GM21423 (cell line): ENCODE data around the gene CALCOCO2.
A peak's percentile ranks its signal among the peaks of the same experiment; 100 is the strongest.
"Not testable (repeated sequence)": the region's sequence is repeated elsewhere in the genome, so short reads cannot be mapped to it uniquely, and the experiment has no call there.

ENCODE experiments used
- ATAC-seq: cut with Tn5 transposase; IDR thresholded peaks from one replicate; pipeline ENCODE4 v1.9.1; 2021; ENCODE audit warnings: mild to moderate bottlenecking, moderate library complexity; ENCODE audit not compliant: unreplicated experiment

Gene CALCOCO2

DNA sequence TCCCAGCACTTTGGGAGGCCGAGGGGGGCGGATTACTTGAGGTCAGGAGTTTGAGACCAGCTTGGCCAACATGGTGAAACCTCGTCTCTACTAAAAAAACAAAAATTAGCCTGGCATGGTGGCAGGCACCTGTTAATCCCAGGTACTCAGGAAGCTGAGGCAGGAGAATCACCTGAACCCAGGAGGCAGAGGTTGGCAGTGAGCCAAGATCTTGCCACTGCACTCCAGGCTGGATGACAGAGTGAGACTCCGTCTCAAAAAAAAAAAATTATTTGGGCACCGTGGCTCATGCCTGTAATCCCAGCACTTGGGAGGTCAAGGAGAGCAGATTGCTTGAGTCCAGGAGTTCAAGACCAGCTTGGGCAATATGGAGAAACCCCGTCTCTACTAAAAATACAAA is 9.9 kb upstream of the CALCOCO2 start:
- not testable (repeated sequence) for ATAC-seq

DNA sequence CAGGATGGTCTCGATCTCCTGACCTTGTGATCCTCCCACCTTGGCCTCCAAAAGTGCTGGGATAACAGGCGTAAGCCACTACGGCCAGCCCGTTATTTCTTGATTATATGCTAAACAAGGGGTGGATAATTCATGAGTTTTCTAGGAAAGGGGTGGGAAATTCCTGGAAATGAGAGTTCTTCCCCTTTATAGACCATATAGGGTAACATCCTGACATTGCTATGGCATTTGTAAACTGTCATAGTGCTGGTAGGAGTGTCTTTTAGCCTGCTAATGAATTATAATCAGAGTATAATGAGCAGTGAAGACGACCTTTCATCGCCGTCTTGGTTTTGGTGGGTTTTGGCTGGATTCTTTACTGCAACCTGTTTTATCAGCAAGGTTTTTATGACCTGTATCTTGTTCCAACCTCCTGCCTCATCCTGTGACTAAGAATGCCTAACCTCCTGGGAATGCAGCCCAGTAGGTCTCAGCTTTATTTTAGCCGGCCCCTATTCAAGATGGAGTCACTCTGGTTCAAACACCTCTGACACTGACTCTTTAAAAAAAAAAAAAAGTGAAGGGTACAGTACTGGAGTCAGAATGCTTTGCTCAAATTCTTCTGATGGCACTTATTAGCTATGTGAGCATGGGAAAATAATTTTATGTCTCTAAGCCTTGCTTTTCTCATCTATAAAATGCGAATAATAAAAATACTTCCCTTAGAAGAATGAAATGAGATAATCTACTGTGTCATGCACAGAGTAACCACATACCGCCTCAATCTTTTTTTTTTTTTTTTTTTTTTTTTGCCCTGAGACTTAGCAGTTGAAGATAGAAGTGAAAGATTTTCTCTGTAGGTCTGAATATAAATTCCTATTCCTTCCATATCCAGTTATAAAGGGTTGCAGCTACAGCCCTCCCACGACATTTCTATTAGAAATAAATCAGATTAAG is 5.1 kb upstream of the CALCOCO2 start:
- ATAC-seq: no peak

DNA sequence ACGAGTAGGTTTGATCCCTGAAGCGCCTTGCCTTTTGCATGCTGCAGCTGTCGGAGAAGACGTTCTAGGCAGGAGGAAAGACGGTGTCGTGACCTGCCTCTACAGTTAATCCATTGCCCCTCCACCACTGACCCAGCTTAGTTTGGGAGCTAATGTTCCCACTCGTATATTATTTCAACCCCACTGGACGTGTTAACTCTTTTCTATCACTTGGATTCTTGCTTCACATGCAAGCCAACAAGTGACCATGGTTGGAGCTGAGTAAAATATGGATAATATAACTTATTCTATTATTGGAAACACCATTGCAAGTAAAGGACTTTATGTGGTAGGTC is 681 bp downstream of the CALCOCO2 start:
- no peak for ATAC-seq

DNA sequence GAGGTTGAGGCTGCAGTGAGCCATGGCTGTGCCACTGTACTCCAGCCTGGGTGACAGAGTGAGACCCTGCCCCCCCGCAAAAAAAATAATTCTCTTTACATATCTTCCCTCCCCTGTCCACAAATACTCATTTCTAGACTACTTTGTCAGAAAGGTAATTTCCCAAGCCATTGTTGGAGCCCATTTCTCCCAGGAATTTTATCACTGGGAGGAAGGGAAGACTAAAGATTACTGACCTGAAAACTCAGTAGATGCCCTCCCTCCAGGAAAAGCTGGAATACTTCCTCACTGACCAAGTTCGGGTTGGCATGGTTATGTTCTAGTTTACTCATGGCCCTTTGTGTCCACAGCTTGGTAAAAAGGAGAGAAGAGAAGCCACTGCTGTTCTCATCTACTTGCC is 4.1 kb downstream of the CALCOCO2 start:
- no peak for ATAC-seq

DNA sequence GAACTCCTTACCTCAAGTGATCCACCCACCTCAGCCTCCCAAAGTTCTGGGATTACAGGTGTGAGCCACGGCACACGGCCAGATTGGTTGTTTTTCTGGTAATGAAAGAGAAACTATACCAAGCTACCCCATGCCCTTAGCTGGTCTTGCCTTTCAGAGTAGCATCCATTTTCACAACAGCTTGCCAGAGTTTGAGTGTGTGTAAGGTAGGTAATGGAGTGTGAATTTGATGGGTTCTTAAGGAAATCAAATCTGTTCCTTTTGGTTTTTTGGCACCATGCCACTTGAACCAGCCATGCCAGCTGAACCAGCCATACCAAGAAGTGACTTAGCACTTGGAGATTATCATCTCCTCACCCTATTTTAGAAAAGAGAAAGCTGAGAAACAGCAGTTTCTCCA is 5.1 kb downstream of the CALCOCO2 start:
- ATAC-seq: no peak

DNA sequence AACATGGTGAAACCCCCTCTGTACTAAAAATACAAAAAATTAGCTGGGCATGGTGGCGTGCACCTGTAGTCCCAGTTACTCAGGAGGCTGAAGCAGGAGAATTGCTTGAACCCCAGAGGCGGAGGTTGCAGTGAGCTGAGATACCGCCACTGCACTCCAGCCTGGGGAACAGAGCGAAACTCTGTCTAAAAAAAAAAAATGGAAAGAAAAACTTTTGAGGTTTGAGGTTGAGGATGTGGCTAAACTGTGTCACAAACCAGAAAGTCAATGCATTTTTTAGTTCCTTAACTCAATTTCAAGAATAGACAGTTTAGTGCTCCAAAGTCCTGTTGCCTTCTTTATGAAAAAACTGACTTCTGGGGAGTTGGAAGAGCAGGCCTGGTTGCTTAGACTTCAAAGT is 6.6 kb downstream of the CALCOCO2 start:
- peak; percentile 29 for ATAC-seq

DNA sequence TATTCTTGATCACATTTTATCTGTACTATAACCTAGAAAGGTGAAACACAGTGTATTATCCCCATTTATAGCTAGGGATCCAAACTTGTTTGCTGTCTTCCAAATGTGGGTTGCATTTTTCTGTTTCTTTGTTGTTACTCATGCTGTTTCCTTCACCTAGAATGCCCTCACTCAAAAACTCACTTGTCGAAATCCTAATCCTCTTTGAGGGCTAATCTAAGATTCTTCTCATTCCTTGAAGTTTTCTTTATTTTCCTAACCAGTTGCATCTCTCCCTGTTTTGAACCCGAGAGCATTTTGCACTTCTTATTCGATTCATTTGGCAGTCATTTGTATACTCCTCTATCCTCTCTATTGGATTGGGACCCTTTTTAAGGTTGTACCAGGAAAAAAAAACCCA is 9.6 kb downstream of the CALCOCO2 start:
- ATAC-seq: no peak

DNA sequence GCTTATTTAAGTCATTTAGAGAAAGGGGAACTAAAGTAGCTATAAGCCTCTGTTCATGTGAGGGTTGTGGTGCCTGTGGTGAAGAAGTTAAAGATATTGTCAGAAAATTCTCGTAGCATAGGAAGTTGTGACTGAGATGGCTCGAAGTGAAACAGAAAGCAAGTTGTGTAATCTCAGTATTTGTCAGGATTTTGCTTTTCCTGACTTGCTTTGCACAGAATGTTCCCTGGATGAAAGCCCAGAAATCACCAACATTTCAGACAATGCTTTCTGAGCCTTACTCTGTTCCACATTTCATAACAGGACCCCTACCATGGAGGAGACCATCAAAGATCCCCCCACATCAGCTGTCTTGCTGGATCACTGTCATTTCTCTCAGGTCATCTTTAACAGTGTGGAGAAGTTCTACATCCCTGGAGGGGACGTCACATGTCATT is 10.6 kb downstream of the CALCOCO2 start:
- ATAC-seq: peak; percentile 74

DNA sequence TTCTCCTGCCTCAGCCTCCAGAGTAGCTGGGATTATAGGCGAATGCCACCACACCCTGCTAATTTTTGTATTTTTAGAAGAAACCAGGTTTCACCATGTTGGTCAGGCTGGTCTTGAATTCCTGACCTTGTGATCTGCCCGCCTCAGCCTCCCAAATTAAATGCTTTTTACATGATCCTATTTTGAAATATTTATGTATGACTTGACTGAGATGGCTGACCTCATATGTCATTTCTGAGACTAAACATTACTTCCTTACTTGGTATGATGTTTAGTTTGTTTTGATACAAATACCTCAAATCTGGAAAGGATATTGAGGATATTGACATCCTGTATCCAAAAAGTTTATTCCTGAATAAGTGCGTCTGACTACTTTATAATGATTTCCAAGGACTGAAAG is 11.9 kb downstream of the CALCOCO2 start:
- ATAC-seq: no peak

DNA sequence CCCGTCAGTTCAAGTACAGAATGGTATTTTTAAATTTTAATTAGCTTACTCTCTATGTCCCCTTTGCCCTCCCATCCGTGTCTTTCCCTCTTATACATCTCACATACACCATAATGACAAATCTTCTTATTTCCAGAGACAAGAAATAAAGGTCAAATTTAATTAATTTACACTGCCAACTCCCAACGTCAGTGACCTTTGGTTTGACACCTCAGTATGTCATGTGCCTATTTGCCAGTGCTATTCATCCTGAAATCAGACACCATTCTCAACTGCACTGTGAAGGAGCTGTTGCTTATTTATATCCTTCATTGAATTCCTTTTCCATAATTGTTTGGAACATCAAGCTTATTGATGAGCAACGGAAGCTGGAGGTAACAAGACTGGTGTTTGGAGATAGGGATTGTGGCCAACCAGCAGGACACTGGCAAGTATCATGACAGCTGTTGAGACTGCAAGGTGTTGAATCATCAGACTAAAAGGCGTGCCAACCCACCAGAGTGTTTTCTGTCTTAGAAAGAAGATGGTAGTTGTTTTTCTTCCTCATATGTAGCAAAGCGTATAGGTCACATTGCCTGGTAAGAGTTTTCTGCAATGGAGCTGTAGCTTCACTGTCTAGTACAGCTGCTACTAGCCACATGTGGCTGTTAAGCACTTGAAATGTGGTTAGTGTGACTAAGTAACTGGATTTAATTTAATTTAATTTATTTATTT is 12.5 kb downstream of the CALCOCO2 start:
- no peak for ATAC-seq

DNA sequence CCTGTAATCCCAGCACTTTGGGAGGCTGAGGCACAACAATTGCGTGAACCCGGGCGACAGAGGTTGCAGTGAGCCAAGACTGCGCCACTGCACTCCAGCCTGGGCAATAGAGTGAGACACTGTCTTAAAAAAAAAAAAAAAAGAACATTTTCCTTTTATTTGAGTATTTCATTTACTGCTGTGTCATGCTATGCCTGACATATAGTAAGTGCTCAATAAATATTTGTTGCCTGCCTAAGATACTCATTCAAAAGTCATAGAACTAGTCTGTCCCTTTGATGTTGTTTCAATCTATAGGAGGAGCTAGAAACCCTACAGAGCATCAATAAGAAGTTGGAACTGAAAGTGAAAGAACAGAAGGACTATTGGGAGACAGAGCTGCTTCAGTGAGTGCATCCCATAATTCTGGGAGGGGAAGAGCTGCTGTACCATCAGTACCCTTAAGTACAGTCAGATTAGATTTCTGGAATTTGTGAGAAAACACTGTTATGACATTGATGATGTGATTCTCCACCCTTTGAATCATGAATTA is 20.0 kb downstream of the CALCOCO2 start:
- no peak for ATAC-seq

DNA sequence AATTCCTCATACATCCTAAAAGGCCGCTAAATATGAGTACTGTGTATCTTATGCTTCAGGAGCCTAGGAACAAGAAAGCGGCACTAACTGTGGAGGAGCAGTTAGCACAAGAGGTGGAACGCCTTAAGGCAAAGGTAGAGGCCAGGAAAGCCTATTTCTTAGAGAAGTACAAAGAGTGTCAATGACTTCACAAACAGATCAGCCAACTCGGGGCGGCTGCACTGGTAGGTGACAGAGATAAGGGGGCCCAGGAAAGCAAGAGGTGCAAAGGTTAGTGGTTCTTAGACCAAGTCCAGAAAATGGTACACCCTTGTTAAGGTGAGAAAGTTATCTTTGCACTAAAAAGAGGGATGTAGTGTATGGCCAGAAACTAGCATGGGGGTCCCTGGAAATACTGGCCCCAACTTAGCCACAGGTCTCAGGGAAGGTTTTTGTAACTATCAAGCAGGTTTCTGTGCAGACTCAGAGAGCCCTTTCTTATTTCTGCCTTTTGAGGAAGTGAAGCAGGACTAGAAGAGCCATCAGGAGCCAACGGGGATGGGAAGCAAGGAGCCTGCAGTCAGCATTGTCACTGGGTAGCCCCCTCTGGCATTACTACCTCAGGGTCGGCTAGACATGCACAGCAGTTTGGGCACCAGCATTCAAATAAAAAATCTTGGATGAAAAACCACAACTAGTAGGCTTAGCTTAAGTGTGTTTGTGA is 24.1 kb downstream of the CALCOCO2 start:
- no peak for ATAC-seq

DNA sequence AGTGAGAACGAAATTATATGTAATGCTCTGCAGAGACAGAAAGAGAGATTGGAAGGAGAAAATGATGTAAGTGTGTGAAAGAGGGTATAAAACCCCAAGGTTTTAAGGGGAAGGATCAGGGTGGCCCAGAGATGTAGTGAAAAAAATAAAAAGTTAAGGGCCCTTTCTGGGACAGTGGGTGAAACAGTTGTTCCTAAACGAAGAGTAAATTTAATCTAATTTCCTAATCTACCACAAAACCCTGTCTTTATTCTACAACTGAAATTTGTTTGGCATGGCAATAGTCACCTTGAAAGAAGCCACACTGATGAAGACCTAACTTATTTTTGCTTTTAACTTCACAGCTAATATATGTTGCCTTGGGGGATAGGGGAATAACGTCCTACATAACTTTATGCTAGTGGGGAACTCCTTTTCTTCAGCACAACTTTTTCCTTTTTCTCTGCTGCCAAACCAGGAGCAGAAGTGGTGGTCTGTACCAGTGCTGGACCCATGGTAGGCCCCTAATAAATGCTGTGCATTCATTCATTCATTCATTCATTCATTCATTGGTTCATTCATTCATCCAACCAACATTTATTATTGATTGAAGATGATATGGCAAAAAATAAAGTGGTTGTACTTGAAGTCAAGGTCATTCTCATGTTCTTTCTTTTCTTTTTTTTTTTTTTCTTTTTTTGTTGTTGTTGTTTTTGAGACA is 25.4 kb downstream of the CALCOCO2 start:
- ATAC-seq: no peak

DNA sequence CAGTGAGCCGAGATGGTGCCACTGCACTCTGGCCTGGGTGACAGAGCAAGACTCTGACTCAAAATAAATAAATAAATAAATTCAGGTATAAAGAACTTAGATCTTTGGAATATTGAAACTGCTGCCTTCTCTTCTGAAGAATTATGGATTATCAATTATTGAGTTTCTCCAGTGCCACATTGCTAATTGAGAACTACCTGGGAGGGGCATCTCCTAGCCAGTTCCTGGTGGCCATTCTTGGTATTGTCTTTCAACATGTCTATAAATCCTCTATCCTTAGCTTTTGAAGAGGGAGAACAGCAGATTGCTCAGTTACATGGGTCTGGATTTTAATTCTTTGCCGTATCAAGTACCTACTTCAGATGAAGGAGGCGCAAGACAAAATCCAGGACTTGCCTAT is 29.2 kb downstream of the CALCOCO2 start:
- ATAC-seq: no peak

DNA sequence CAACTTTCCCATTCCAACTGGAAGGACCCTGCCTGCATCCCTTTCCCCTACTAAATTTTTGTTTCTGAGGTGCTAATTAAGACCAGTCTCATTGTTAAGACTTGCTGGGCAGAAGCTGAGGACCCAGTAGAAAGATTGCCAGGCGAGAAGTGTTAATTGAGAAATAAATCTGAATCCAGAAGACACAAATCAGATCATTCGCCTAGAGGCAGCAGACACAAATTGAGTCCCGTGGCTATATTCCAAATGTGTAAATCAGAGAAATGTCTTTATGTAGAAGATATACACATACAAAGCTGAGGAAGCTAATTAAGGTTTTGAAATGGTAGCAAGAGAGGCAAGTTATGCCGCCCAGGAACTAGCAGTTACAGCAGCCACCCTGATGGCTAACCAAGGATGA is 29.6 kb downstream of the CALCOCO2 start:
- no peak for ATAC-seq

DNA sequence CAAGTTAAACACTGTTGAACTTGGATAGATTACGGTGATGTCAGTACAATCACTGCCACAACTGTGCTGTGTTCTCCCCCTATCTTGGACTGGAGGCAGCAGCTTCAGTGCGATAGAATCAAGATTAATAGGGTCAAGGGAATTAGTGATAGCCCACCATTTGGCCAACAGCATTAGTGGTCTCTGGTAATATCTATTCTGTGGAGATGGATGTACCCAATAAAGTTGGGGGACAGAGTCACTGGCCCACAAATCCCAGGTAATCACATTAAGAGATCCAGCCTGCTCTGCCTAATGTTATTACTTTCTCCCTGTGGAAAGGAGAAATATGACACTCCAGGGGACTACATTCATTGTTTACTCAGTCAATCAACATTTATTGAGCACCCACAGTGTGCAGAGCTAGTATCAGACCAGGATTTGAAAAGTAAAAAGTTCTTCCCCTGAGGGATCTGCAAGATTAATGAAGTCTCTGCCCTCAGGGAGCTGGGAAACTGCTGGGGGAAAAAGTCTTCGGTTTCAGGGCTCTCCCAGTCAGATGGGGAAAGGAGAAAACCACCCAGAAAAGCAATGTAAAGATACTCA is 38.2 kb downstream of the CALCOCO2 start:
- no peak for ATAC-seq

DNA sequence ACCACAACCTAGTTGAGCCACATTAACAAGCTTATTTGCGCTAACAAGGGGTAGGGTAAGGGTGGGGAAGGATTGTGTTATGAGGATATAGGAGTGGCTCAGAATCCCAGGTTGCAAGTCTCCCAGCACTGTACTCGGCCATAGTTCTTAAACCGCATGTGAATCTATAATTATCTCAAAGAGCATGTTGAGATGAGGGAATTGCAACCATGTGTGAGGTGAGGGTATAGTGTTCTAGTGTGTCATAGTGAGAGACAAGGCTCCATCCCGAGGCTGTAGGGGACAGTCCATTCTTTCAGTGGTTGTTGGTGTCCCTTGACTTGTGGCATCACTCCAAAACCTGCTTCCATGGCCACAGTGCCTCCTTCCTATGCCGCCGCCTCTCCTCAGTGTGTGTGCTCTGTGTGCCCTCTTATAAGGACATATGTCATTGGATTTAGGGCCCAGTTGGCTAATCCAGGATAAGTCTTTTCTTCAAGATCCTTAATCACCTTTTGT is 39.0 kb downstream of the CALCOCO2 start:
- ATAC-seq: no peak

DNA sequence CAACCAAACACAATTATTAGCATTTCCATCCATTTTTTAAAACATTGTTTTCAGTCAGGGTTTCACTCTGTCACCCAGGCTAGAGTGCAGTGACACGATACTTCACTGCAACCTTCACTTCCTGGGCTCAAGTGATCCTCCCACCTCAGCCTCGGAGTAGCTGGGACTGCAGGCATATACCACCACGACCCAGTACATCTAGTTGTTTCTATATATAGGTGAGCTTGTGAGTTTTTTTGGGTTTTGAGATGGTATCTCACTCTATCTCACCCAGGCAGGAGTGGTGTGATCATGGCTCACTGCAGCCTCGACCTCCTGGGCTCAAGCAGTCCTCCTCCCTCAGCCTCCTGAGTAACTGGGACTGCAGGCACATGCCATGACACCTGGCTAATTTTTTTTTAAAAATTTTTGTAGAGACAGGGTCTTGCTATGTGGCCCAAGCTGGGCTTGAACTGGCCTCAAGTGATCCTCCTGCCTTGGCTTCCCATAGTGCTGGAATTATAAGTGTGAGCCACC is 40.3 kb downstream of the CALCOCO2 start:
- ATAC-seq: no peak

DNA sequence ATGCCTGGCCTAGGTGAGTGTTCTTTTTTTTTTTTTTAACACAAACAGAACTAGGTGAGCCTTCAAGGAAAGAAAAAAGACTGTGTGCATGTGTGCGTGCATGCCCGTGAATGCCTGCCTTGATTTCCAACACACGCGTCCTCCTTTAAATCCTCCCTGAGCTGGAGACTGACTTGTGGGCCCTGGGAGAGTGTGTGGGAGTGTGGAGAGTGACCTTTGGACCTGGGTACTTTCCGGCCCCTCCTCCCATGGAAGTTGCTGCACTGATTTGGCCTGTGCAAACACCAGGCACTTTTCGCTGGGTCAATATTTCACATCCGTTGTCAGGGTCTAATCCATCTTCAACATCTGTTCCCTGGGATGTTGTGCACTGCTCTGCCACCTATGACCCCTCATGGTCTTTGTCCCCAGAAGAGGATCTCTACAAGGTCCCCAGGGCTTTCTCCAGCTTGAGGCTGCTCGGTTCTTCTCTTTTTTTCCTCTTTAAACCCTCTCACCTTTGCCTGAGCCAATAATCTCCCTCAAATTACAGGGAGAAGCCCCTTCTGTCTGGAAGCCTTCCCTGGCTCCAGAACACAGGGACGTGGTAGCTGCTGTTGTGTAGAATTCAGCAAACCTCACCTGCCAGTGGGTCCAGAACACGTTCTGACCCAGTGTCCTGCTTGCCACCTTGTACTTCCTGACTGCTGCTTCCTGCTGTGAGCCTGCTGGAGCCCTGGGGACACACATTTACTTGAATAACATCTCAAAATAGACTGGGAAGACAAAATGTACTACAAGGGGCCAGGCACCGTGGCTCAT is 40.9 kb downstream of the CALCOCO2 start:
- ATAC-seq: no peak
